Fibroblast of skin of abdomen (primary cell): Measurements from ENCODE around the gene SRPRB.

ENCODE experiments used
- DNase-seq: peaks from one replicate; pipeline ENCODE4 v3.0.0-alpha.2; 2013

The SRPRB gene

DNA sequence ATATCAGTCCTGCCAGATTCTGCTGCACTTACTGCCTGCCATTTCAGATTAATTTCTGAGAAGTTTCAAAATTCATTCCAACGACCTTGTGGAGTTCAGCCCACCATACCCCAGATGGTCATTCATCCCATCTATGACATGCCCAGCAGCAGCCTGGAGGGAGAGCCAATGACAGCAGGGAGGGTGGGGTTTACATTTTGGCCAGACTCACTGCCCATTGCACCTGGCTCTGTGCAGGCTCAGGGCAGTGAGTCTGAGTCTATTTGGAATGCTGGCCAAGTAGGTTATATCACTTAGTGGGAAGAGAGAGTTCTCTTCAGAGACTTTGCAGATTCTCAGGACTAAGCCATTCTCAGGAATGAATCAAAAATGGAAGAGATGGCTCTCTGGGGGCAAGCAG lies 21.5 kb downstream of the SRPRB start:
- no peak for DNase-seq

DNA sequence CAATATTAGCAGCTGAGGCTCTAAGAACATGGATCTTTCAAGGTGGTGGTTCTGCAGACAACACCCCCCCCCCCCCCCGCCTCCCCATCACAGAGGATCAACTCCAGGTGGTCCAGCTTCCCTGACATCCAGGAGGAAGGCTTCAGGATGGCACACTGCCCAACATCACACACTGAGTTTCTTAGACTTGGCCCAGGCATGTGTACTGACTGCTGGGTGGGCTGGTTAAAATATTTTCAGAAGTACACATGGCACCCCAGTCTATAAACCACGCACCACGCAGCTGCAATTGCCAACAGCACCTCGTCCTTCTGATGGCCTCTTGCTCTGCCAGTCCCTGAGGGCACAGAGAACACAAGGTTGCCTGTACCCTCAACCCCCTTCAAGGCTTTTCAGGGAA lies 22.1 kb downstream of the SRPRB start:
- no peak for DNase-seq

DNA sequence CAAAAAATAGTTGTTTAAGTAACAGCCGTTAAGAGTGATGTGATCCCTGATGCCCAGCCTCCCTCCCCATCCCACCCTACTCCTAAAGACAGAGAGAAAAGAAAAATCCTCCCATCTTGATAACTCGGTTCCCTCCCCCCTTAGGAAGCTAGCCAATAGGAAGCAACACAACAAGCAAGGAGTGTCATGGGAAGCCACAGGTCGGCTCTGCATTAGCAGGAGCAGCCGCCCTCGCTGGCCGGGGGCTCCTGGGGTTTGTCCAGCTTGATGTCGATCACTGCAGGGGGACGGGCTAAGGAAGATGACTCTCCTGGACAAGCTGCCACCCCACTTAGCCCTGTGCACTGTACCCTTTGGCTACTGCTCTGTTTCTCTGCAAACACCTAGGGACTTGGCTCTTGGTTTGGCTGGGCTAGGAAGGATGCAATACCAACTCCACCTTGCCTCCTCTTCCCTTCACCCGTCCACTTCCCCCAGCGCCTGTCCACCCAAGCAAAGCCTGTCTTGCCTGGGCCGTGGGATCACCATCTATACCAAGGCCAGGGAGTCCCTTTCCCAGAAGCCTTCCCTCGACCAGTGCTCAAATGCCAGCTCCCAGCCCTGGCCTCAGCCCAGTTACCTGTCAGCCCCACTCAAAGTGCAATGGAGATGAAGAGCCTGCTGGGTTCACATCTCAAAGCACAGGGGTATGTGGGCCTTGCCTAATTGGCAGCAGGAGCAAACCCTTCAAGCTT lies 23.1 kb downstream of the SRPRB start:
- DNase-seq, result no peak

DNA sequence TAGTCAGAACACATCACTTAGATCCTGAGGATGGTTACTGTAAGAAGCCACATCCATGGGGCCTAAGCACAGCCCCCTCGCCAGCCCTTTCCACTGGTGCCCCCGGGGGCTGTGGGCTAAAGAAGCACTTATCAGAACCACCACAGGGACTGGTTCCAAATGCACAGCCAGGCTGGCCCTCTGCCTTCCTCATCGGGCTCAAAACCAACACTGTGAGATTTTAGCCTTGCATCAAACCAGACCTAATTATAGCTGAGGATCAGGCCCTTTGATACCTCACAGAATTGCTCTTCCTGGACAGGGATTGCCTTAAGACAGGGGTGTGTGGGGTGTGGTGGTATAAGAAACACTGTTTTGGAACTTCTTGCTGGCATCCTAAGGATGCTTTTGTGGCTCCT lies 23.7 kb downstream of the SRPRB start:
- DNase-seq, result no peak

DNA sequence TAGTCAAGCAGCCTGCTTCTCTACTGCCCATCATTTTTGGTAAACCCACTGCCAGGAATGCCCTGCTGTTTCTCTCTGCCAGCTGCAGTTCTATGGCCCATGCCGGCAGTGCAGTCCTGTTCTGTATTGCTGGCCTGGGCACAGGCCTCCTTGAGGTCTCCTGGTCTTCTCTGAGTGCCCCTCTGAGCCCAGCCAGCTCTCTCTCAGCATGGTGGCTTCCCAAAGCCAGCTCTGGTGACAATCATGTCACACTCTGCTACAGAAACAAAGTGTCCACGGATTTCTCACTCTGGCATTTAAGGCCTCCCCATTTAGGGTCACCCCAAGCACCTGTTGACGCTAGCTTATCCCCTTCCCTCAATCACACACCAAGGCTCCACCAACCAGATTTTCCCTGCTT lies 24.5 kb downstream of the SRPRB start:
- DNase-seq, result no peak

DNA sequence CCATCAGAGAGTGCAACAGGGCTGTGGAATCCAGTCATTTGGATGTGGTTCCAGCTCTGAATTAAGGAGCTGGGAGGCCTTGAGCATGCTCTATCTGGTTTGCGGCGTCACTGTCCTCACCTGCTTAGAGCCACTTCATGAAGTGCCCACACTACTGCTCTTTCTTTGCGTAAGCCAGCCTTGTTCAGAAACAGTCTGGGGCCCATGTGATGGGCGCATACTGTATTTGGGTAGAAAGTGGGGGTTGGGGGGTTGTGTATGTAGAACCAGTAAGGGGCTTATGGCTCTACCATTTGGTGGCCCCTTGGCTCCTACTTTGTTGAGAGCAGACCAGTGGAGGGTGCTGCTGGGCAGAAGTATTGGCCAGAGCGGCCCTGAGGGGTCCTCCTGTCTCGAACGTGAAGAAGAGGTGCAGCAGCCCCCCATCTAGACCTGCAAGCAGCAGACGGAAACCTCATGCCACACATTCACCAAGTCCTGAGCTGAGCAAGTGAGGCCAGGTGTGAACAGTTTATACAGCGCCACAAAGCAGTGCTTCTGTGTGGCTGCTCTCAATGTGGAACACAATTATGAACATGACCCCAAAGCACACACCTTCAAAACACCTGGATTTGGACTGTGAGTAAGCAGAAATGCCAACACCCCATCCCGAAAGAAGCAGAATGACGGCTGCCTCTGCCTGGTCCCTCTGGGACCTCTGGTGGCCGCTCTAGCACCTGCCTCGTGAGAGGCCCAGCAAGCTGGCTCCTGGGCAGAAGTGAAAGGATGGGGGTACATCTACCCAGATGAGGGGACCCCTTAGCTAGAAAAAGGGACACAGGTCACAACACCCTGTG lies 26.6 kb downstream of the SRPRB start:
- DNase-seq, result no peak

DNA sequence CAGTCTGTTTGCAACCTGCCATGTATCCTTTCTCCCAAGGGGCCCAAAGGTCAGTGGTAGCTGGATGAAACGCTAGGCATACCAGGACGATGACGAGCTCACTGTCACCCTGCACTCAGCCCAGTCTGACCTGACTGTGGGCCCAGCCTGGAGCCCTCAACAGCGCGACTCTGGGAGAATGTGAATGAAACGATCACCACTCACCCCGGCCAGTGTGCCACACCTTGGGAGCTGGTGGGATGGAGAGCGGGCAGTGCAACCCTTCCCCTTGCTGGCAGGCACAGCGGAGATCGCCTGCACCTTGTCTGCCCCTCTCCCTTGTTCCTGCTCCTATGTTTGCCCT lies 27.2 kb downstream of the SRPRB start:
- no peak for DNase-seq

DNA sequence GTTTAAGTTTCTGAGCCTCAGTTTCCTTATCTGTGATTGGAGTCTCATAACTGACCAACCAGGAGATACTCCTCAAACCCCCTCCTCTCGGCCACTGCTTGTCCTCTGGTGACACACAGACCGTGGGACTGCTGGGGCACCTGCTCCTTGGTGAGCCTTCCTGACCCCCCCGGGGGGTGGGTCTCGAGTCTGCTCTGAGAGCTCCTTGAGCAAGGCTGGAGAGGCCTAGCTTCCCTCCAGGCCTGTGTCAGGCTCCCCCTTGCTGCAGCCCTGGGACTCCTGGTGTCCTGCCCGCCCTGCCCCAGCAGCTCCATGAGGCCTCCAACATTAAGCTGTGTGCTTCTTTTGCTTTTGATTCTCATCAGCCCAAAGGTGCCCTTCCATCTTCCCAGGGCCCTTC lies 27.7 kb downstream of the SRPRB start:
- no peak for DNase-seq

DNA sequence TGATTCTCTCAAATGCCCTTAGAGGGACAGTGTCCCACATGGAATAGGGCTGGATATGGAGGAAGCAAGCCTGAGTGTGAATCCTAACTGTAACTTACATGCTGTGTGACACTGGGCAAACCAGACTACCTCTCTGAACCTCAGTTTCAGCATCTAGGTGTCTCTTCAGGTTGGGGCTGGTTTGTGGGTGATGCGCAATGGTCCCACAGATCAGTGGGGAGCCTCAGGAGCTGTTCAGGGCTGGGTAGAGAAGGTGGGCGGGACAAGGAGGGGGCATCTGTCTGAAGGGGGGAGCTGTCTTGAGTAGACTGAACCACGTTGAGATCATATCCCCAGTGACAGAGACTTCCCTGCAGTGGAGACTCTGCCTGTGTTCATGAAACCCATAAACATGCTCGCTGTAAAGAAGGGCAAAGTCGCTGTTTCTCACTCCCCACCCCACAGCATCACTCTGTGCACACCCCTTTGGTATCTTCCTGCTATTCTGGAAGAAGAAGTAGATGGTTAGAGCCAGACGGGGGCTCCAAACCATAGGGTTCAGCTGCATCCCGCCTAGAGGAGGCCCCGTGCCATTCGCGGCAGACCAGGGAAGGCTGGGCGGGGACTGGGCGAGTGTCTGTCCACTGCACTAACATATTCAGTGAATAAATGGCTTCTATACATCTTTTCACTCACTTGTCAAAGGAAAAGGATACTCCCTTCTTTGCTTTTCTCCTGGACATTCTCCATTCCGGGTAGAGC lies 28.4 kb downstream of the SRPRB start:
- no peak for DNase-seq

DNA sequence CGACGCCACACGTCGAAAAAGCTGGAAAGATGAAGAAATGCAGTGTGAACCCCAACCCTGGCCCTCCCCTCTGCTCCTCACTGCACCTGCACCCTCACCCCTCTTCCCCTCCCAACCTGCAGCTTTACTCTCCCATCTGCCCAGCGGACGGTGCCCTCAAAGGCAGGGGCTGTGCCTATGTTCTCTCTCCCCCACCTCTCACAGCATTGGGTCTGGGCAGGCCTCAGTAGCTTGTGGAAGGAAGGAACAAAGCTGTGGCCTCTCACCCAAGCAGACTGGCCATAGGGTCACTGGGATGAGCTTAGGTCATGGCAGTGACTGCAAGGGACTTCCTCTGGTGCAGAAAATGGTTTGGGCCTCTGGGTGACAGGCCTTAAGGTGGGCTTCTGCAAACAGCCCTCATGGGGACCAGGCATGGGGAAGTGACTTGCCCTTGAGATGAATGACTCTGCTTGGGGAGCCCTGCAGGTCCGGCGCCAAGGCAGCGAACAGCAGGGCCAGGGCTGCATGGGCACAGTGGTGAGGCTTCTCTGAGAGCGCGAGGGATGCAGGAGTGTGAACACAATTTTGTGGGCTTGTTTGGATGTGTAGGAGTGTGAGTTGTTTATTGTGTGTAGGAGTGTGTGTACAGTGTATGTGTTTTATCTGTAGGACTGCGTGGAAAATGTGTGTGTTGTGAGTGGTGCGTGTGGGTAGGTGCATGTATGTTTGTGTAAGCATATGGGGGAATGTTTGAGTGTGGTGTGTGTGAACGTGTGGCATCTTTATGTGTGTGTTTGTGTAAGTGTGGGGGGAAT lies 29.2 kb downstream of the SRPRB start:
- no peak for DNase-seq

DNA sequence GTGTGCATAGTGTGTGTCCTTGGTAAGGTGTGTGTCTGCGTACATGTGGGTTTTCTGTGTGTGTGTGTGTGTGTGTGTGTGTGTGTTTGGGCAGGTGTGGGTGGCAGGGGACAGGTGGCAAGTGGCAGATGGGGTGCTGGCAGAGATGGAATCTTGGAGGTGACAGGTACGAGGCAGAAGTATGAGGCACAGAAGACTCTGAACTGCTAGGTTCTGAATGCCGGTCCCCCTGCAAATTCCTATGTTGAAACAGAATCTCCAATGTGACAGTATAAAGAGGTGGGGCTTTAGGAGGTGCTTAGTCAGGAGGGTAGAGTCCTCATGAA lies 29.8 kb downstream of the SRPRB start:
- DNase-seq, result no peak

DNA sequence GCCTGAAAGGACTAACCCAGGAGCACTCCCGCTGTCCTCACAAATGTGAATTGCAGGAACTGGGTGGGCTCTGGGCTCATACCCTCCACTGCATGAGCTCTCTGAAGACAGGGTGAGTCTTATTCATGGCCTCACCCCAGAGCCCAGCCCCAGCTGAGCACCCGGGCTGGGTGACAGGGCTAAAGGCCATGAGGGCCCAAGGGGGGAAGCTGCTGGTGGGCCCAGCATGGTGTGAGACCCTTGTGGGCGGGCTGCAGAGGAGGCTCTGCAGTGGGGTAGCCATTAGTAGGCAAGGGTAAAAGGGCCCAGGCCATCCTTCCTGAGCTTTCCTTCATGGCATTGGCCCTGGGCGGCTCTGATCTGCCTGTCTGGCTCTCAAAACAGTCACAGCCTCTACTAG lies 30.3 kb downstream of the SRPRB start:
- DNase-seq, result no peak

DNA sequence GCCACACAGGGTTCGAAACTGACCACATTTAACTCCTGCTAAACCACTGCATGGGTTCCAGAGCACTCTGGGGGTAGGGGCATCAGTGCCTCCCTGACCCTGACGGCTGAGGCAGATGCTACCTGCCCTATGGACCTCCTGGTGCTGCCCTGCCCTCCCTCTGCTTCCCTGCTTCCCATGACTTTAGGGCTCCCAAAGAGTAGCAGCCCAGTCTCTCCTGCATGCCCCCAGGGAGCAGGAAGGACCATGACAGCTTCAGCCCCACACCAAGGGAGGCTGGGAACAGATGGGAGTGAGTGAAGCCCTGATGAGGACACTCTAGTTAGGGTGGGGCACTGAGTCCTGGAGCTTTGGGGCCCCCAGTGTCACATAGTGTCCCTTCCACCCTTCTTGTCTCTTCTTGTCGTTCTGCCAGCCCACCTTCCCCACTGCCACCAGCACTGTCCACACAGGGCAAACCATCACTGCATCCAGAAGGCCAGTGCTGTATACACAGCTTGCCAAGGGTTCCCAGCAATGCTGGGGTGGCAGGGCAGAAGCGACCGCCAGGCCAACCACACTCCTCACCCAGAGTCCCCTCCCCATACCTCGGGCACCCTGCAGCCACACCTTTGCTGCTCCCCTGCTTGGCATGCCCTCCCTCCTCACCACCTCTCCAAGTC lies 31.0 kb downstream of the SRPRB start:
- no peak for DNase-seq

DNA sequence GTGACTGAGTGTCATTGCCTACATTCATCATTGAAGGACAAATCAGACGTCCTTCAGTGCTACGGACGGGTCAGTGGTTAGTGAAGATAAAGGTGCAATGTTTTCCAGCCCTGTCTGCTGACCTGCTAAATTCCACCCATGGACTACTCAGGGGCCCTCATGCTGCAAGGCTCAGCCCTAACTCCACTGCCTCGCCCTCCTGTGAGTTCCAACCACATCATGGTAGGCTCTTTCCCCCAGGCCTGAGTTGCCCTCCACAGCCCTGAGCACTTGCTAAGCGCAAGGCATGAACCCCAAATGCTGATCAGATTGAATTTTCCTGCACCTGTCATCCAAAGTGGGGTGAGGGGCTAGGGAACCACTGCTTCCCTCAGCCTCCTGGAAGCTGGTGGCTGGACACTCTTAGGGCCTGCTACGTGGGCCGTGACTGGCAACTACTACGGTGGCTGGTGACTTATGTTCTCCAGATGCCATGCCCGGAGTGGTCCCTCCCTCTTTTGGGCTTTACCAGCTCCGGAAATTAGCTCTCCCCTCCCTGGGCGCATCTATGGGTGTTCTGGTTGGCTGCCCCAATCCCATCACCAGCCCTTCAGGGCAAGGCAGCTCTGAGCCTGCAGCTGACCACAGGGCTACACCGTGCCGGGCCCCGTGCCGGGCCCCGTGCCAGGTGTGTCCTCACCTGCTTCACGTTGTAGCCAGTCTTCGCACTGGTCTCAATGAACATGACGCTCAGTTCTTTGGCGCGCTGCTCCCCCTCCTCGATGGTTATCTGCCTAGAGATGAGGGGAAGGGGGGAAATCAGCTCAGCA lies 32.1 kb downstream of the SRPRB start:
- DNase-seq, result no peak

DNA sequence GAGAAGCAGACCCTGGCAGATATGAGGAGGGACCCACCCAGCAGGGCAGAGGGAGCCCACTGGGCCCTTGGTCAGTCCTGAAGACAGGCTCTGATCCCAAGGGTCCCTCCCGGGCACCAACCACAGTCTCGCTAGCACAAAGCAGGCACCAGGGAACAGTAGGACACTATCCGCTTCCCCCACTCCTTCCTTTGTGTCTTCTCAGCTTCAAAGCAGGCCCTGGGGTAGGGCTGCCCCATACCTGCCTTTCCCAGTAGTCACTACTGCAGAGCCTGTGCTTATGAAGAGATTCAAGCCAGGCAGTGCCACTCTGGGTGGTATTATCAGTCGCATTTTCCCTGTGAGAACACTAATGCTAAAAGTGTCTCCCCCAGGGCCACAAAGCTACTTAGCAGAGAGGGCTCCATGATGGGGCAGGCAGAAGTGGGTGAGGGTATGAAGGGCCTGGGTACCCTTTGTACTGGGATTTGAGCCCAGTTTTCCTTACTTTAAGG lies 32.7 kb downstream of the SRPRB start:
- DNase-seq, result no peak

DNA sequence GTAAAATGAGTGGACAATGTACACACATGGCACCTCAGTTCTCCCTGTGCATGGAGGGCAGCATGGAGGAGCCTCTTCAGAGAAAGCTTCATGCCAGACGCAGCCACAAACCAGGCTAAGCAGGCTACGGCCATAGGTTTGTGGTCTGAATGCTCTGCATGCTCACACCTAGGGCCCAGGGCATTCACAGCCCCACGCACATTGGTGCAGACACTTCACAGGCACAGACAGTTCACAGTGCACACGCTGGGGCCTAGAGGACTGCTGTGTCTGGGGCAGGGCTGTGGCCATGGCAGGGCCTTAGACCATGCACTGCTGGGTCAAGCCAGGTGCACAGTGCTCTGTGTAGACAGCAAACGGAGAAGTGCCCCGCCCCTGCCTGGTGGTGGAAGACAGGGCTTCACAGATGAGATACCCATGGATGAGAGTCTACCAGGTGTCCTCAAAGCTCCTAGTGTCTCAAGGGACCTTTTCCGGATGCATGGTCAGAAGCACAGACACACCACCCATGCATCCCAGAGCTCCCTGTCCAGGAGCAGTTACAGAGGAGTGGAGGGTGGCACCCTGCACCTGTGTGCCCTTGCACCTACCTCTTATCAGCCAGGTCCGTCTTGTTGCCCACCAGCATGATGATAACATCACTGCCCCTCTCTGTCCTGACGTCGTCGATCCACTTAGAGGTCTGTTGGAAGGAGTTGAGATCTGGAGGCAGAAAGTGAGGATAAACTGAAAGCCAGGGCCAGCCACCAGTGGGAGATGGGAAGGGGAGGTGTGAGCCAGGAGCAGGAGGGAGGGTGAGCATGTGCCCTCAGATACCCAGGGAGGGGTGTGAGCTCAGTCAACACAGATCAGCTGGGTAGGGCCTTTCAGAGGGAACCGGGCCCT lies 33.5 kb downstream of the SRPRB start:
- no peak for DNase-seq

DNA sequence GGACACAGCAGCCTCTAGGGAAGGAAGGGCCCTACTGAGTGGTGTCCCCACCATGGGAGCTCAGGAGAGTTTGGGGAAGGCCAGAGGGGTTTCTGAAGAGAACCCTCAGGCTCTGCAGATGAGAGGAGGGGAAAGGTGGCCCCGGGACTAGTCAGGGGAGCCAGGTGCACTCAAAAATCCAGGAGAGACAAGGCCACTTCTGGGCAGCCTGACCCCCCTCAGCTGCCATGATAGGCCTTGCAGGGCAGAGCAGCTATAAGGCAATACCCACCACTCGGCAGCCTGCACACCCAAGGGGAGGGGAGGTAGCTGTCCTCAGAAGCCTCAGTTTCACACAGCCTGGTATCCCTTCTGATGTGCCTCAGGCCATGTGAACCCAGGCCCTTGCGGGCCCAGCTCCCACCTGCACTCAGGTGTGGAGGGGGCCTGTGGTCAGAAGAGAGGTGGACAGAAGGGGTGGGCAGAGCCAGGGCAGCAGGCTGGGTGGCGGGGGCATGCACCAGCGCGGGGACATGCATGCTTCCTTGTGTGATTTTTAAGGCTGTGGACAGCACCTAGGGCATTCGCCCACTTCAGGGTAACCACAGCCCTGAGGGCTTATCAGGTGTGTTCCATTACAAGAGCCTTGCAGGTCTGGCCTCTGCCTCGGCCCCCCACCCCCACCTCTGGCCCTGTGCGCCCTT lies 34.6 kb downstream of the SRPRB start:
- DNase-seq, result no peak

DNA sequence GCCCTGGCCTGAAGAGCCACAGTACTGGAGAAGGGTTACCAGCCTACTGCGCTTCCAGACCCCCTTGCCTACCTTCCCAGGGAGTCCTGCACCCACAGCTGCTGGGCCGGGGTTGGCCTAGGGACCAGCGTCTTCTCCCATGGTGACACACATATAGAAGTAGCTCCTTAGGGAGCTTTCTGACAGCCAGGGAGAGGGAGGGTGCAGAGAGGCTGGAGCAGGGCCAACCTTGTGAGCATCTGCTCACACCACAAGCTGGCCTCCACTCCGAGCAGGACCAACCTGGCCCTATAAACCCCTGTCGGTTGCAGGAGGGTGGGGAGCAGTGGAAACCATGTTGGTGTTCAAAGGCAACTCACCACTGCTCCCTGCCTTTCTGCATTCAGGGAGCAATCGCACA lies 35.2 kb downstream of the SRPRB start:
- DNase-seq, result no peak

DNA sequence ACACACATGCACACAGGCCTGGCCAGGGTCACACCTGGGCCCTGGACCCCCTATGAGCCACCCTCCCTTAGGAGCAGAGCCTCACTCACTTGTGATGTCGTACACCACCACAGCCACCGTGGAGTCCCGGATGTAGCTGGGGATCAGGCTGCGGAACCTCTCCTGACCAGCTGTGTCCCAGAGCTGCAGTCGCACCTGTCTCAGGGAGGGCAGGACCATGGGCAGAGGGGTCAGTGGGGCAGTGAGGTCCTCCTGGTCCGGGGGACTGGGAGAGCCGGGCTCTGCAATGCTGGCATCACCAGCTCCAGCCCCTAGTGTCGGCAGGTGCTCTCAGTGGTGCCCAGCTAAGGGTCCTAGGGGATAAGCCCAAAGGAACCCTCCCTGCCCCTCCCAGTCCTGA lies 35.6 kb downstream of the SRPRB start:
- no peak for DNase-seq

DNA sequence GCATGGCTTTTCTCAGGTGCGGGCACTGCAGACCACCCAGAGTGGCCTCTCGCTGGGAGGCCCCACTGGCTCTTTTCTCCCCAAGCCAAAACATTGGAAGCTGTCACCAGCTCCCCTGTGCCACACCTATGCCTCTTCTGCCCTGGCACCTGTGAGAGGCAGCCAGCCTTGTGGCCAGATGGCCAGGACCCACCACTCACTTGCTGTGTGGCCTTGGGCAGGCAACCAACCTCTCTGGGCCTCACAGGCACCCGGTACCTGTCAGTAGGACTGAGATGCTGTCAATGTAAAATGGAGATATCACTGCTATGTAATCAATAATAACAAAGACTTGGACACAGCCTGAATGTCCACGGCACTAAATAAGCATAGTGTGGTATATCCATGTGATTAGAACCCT lies 36.5 kb downstream of the SRPRB start:
- no peak for DNase-seq
